Suprapubic skin (tissue), 3 donors: ENCODE data around the gene IQCM.

ENCODE experiments used
- CTCF ChIP-seq, 2 donors: fragments of 200-600 bp in 1 of 2; fragments of 450-650 bp in 1 of 2; sonication (generic) in 1 of 2; IDR thresholded peaks; one replicate each; pipeline ENCODE4 v1.5.1; 2016 to 2019; ENCODE audit warnings: antibody characterized with exemption in 2 of 2, mild to moderate bottlenecking in 1 of 2, moderate library complexity in 1 of 2
- POLR2A ChIP-seq, 2 donors: fragments of 450-650 bp; IDR thresholded peaks; one replicate each; pipeline ENCODE4 v1.6.1; 2017; ENCODE audit warnings: antibody characterized with exemption in 2 of 2, mild to moderate bottlenecking in 2 of 2, moderate library complexity in 2 of 2

- no peak for TF ChIP-seq CTCF (IDR thresholded peaks at IDR 0.05)
- no peak for TF ChIP-seq POLR2A (IDR thresholded peaks at IDR 0.05)
Observed at GRCh38 chr4:149754526-149754925, 61.1 kb downstream of the IQCM start.
